ENCODE results near the gene WFIKKN1. TPM values are rescaled to one million over a fixed set of nuclear protein-coding genes. Genes with fewer than 3 reads are reported as not detected.

The WFIKKN1 gene
- under 0.01 and 0.33 TPM in 2 replicates for total RNA-seq

GRCh38 chr16:630815-631405 lies at the start of gene WFIKKN1:
Gene WFIKKN1, plus strand, starts transcription at chr16:630985. Its CDS starts 269 bp downstream, at chr16:631254.

GRCh38 chr16:589658-590187 lies 41.1 kb upstream of the WFIKKN1 start, which contains the start of gene RAB40C:
Gene RAB40C, plus strand, starts transcription at chr16:590066. Its CDS starts 226 bp downstream, at chr16:590292.

DNA sequence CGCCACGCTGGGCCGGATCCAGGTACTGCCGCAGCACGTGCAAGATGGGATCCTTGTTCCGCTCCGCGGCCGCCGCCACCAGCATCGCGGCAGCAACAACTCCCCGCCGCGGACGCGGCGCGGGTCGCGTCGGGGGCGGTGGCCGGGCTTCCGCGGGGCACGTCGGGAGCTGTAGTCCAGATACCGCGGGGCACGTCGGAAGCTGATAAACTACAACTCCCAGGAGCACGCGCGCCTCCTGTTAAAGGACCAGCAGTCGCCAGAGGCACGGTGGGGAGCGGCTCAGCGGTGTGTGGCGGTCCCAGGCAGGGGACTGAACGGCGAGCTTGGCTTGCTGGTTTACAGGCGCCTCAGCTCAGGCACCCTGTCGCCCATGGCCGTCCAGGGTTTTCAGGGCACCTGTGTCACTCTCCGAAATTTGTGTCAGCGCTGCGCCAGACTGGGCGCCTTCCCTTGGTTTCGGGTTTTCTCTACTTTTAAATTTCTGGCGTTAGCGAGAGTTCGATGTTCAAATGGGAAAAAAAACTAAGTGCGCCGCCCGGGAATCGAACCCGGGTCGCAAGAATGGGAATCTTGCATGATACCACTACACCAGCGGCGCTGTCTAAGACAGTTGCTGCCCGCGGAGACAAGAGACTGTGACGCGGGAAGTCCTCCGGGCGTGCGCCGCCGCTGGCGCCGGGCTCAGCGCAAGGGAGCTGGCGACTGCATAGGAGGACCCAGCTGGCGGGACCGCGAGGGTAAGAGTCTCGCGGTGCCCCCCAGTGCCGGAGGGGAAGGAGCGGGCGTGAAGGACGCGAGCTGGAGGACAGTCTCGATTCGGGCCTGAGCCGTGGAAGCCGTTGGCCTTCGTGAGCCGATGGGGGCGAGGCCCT lies 5.7 kb downstream of the WFIKKN1 start, which contains the start of gene METTL26:
METTL26 (minus strand) TSS at position 100 of the 875 bp plus-strand sequence; CDS start at position 85, 15 bp downstream.

DNA sequence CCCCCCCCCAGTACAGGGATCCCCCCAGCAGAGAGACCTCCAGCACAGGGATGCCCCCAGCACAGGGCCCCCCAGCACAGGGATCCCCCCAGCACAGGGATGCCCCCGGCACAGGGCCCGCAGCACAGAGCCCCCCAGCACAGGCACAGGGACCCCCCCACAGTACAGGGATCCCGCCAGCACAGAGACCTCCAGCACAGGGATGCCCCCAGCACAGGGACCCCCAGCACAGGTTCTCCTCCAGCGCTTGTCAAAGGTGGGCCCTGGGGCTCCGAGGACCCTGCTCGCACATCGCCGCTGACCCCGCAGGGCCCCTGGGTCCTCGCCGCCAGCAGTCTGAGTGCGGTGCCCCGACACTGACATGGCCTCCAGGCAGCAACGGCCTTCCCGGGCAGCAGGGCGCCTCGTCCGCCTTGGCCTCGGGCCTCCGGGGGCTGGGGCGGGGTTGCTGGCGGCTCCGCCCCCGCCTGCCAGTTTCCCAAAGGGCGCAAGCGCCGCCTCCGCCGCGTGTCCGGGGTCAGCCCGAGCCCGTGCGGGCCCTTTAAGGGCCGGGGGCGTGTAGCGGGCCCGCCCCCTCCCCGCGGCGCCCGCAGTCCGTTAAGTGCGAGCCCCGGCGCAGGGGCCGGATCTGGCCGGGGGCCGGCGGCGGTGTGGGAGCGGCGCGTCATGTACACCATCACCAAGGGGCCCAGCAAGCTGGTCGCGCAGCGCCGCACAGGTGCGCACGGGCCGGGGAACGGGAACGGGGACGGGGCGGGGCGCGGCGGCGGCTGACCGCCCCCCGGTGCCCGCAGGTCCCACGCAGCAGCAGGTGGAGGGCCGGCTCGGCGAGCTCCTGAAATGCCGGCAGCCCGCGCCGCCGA lies 10.8 kb downstream of the WFIKKN1 start, which contains the start of gene MCRIP2:
MCRIP2 (plus strand) TSS at position 503 of the 863 bp plus-strand sequence; CDS start at position 667, 164 bp downstream.

GRCh38 chr16:648781-649589 lies 18.2 kb downstream of the WFIKKN1 start, which contains the start of gene WDR90:
Gene WDR90, plus strand, starts transcription at chr16:649365. Its CDS starts 52 bp downstream, at chr16:649417.

DNA sequence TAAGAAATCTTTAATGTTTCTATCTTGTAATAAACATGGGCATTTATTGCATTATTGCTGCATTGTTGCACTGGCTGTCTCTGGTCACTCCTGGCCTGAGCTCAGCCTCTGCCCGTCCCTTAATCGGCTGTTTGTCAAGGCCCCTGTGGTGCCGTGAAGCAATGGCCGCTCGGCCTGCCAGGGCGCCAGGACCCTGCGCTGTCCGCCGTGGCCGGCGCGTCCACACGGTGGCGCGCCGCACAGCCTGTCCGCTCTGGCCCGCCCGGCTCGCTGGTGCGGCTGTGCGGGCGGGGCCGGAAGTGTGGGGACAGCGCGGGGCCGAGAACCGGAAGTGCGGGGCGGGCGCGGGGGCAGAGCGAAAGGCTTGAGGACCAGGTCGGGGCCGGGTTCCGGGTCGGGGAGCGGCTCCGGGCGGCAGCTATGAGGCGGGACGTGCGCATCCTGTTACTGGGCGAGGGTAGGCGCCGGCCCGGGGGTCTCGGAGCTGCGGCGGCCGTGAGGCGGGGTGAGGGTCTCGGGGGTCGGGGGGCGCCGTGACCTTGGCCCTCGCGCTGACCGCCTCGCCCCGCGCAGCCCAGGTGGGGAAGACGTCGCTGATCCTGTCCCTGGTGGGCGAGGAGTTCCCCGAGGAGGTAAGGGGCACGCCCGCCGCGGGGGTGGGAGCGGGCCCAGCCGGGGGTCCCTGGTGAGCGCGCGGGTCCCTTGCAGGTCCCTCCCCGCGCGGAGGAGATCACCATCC lies 37.2 kb downstream of the WFIKKN1 start, which contains the start of gene RHOT2:
RHOT2 (plus strand) TSS at position 353 of the 739 bp plus-strand sequence; CDS start at position 421, 68 bp downstream.

DNA sequence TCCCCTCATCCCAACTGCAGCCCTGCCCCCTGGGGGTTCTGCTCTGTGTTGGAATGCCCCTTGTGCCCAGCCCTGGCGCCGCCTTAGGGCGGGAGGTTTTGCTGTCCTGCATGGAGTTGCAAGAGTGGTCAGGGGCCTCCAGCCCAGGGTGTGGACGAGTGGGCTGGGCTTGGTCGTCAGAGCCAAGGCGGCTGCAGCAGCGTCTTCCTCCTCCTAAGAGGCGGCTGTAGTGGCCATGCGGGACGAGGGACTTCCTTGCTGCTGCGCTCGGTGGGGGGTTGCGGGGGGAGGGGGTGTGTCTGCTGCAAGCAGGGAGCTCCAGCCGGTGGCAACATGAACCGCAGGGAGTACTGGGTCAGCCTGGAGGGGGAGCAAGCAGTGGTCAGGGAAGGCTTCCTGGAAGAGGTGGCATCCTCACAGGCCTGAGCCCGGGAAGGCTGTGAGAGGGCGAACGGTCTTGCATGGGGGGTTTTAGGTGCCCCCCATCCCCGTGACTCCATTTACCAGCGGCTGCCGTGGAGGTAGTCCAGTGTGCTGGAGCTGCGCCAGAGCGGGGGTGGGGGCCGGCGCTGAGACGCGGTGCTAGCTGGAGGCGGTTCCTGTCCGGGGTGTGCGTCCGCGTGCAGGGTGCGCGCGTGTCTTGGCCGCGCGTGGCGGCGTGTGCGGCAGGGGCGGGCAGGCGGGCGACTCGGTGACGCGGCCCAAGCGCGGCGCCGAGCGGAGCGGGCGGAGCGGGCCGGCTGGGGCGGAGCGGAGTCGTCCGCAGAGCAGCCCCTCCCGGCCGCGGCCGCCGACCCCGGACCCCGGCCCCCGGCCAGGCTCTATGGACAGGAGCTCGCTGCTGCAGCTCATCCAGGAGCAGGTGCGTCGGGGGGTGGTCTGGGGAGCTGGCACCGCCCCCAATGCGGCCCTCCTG lies 44.4 kb downstream of the WFIKKN1 start, which contains the start of gene RHBDL1:
RHBDL1 (plus strand) TSS at position 704 of the 916 bp plus-strand sequence; CDS start at position 824, 120 bp downstream.

GRCh38 chr16:679814-680624 lies 49.2 kb downstream of the WFIKKN1 start, which contains the start of gene STUB1:
Gene STUB1, plus strand, starts transcription at chr16:680410. Its CDS starts 116 bp downstream, at chr16:680526.

Other genes with a start within 250 kb of the WFIKKN1 start
- gene PGAP6, start 249.0 kb upstream of the WFIKKN1 start, total RNA-seq = 38.1 and 67.2 TPM in 2 replicates
- gene NME4, start 233.8 kb upstream of the WFIKKN1 start, total RNA-seq = 109 and 129 TPM in 2 replicates
- gene DECR2, start 229.1 kb upstream of the WFIKKN1 start, total RNA-seq = 9.0 and 14.5 TPM in 2 replicates
- 13.4 and 21.2 TPM in 2 replicates for gene RAB11FIP3, start 205.3 kb upstream of the WFIKKN1 start, total RNA-seq
- gene CAPN15, start 103.3 kb upstream of the WFIKKN1 start, total RNA-seq = 25.1 and 42.8 TPM in 2 replicates
- gene PRR35, start 70.6 kb upstream of the WFIKKN1 start, total RNA-seq = 0.11 and 0.39 TPM in 2 replicates
- gene NHLRC4, start 64.0 kb upstream of the WFIKKN1 start, total RNA-seq = 0.33 and 0.39 TPM in 2 replicates
- gene PIGQ, start 61.0 kb upstream of the WFIKKN1 start, total RNA-seq = 27.2 and 36.5 TPM in 2 replicates
- 13.7 and 19.0 TPM in 2 replicates for gene RAB40C, start 40.9 kb upstream of the WFIKKN1 start, total RNA-seq
- 86.0 and 133 TPM in 2 replicates for gene METTL26, start 5.3 kb downstream of the WFIKKN1 start, total RNA-seq
- gene MCRIP2, start 10.8 kb downstream of the WFIKKN1 start, total RNA-seq = 10.6 and 15.9 TPM in 2 replicates
- 15.4 and 24.3 TPM in 2 replicates for gene WDR90, start 18.4 kb downstream of the WFIKKN1 start, total RNA-seq
- gene RHOT2, start 37.1 kb downstream of the WFIKKN1 start, total RNA-seq = 53.0 and 62.8 TPM in 2 replicates
- gene RHBDL1, start 44.7 kb downstream of the WFIKKN1 start, total RNA-seq = 1.1 and 1.2 TPM in 2 replicates
- 91.0 and 98.5 TPM in 2 replicates for gene STUB1, start 49.4 kb downstream of the WFIKKN1 start, total RNA-seq
- gene JMJD8, start 53.3 kb downstream of the WFIKKN1 start, total RNA-seq = 53.4 and 76.8 TPM in 2 replicates
- 13.3 and 15.4 TPM in 2 replicates for gene WDR24, start 59.4 kb downstream of the WFIKKN1 start, total RNA-seq
- gene FBXL16, start 74.8 kb downstream of the WFIKKN1 start, total RNA-seq = 0.11 TPM in 1 of 2 replicates, not detected in the other
- 56.1 and 60.4 TPM in 2 replicates for gene METRN, start 84.1 kb downstream of the WFIKKN1 start, total RNA-seq
- gene ANTKMT, start 90.2 kb downstream of the WFIKKN1 start, total RNA-seq = 29.1 and 37.8 TPM in 2 replicates
- 2.3 and 5.5 TPM in 2 replicates for gene CCDC78, start 95.5 kb downstream of the WFIKKN1 start, total RNA-seq
- gene HAGHL, start 96.1 kb downstream of the WFIKKN1 start, total RNA-seq = 17.0 and 21.2 TPM in 2 replicates
- 45.2 and 53.8 TPM in 2 replicates for gene CIAO3, start 110.0 kb downstream of the WFIKKN1 start, total RNA-seq
- 50.2 and 139 TPM in 2 replicates for gene MSLN, start 129.7 kb downstream of the WFIKKN1 start, total RNA-seq
- gene RPUSD1, start 157.4 kb downstream of the WFIKKN1 start, total RNA-seq = 29.4 and 40.1 TPM in 2 replicates
- 22.1 and 27.1 TPM in 2 replicates for gene CHTF18, start 157.6 kb downstream of the WFIKKN1 start, total RNA-seq
- gene GNG13, start 169.7 kb downstream of the WFIKKN1 start, total RNA-seq = 0.39 TPM in 1 of 2 replicates, not detected in the other